IPS DF 6.9 (cell line): ENCODE results near the gene KIN.
"Not testable (repeated sequence)": the region's sequence is repeated elsewhere in the genome, so short reads cannot be mapped to it uniquely, and the experiment has no call there.

Source experiments
- DNase-seq: peaks from one replicate; pipeline ENCODE4 v3.0.0-alpha.2; 2013; ENCODE audit warnings: low read depth, low spot score
- H3K27ac ChIP-seq: one replicate; pipeline ENCODE4 v1.5.1; 2013; ENCODE audit warnings: low read length, control low read depth
- H3K27me3 ChIP-seq: 2 replicates; pipeline ENCODE4 v1.6.1; 2013; ENCODE audit warnings: mild to moderate bottlenecking, low read length; ENCODE audit not compliant: control insufficient read depth, insufficient read depth
- H3K36me3 ChIP-seq: 2 replicates; pipeline ENCODE4 v1.6.1; 2013; ENCODE audit warnings: low read length; ENCODE audit not compliant: control insufficient read depth, insufficient read depth
- H3K4me1 ChIP-seq: 2 replicates; pipeline ENCODE4 v1.6.1; 2013; ENCODE audit warnings: low read length; ENCODE audit not compliant: control insufficient read depth, insufficient read depth
- H3K4me3 ChIP-seq: 2 replicates; pipeline ENCODE4 v1.5.1; 2013; ENCODE audit warnings: mild to moderate bottlenecking, low read length
- H3K9me3 ChIP-seq: 2 replicates; pipeline ENCODE4 v1.6.1; 2013; ENCODE audit warnings: low read length, inconsistent platforms; ENCODE audit not compliant: control insufficient read depth, insufficient read depth
- WGBS: extraction: QIAGEN DNeasy Blood & Tissue Kit; methylation state at CpG from one replicate; pipeline ENCODE4 v1.1.7; 2013; ENCODE audit warnings: mixed read lengths, missing lambda C conversion rate; ENCODE audit not compliant: insufficient read length, insufficient coverage; 5-methylcytosine and 5-hydroxymethylcytosine counted together

The KIN gene

GRCh38 chr10:7738536-7739407 lies 49.0 kb downstream of the KIN start:
- no peaks in the 10 kb centered on the region for H3K27me3 ChIP-seq
- no peaks in the 10 kb centered on the region for H3K4me1 ChIP-seq
- no CpG with 5 or more reads among the region's 20 CpGs for WGBS
- no peak overlapping the region for H3K27ac ChIP-seq
- no peaks in the 10 kb centered on the region for H3K9me3 ChIP-seq
- DNase-seq, result no peak
- H3K4me3 ChIP-seq, result no peak overlapping the region
- no peaks in the 10 kb centered on the region for H3K36me3 ChIP-seq

GRCh38 chr10:7734821-7735220 lies 53.0 kb downstream of the KIN start:
- no peaks in the 10 kb centered on the region for H3K9me3 ChIP-seq
- no peak overlapping the region for H3K27ac ChIP-seq

GRCh38 chr10:7722927-7723529 lies 64.8 kb downstream of the KIN start:
- WGBS, result 100% methylated on average over 7 of the region's 18 CpGs
- Histone ChIP-seq H3K27me3 (no peaks in the 10 kb centered on the region), H3K36me3 (no peaks in the 10 kb centered on the region), H3K27ac (no peak overlapping the region), H3K4me3 (no peak overlapping the region), H3K9me3 (no peaks in the 10 kb centered on the region), H3K4me1 (no peaks in the 10 kb centered on the region)
- no peak for DNase-seq

More at GRCh38 chr10:7734821-7735220, 53.0 kb downstream of the KIN start:
- Histone ChIP-seq H3K36me3 (no peaks in the 10 kb centered on the region), H3K4me3 (no peak overlapping the region), H3K4me1 (no peaks in the 10 kb centered on the region), H3K27me3 (no peaks in the 10 kb centered on the region)
- DNase-seq, result no peak
- WGBS, result no CpG with 5 or more reads among the region's 13 CpGs

- no peak for DNase-seq
- no peaks in the 10 kb centered on the region for H3K27me3 ChIP-seq
- no peak overlapping the region for H3K4me3 ChIP-seq
- no CpG with 5 or more reads among the region's 10 CpGs for WGBS
- H3K36me3 ChIP-seq, result no peaks in the 10 kb centered on the region
- no peaks in the 10 kb centered on the region for H3K9me3 ChIP-seq
- no peak overlapping the region for H3K27ac ChIP-seq
- no peaks in the 10 kb centered on the region for H3K4me1 ChIP-seq
Observed at GRCh38 chr10:7720478-7720877, 67.3 kb downstream of the KIN start.

- Histone ChIP-seq H3K36me3 (no peaks in the 10 kb centered on the region), H3K4me3 (no peak overlapping the region), H3K9me3 (no peaks in the 10 kb centered on the region), H3K4me1 (no peaks in the 10 kb centered on the region), H3K27me3 (no peaks in the 10 kb centered on the region), H3K27ac (no peak overlapping the region)
- no peak for DNase-seq
- no CpG with 5 or more reads among the region's 4 CpGs for WGBS
Observed at GRCh38 chr10:7718685-7719084, 69.1 kb downstream of the KIN start.

- Histone ChIP-seq H3K27ac (no peak overlapping the region), H3K36me3 (no peaks in the 10 kb centered on the region), H3K4me3 (no peak overlapping the region), H3K9me3 (no peaks in the 10 kb centered on the region), H3K4me1 (no peaks in the 10 kb centered on the region), H3K27me3 (no peaks in the 10 kb centered on the region)
- WGBS, result no CpG with 5 or more reads among the region's 5 CpGs
- no peak for DNase-seq
Observed at GRCh38 chr10:7717767-7718166, 70.0 kb downstream of the KIN start.

GRCh38 chr10:7715515-7715914 lies 72.3 kb downstream of the KIN start:
- DNase-seq, result no peak
- Histone ChIP-seq H3K9me3 (no peaks in the 10 kb centered on the region), H3K27ac (no peak overlapping the region), H3K4me1 (no peaks in the 10 kb centered on the region), H3K27me3 (no peaks in the 10 kb centered on the region), H3K36me3 (no peaks in the 10 kb centered on the region), H3K4me3 (no peak overlapping the region)
- no CpG with 5 or more reads among the region's 7 CpGs for WGBS

- WGBS, result no CpG with 5 or more reads among the region's 5 CpGs
- H3K27ac ChIP-seq, result not testable (repeated sequence)
Observed at GRCh38 chr10:7711075-7711474, 76.7 kb downstream of the KIN start.

GRCh38 chr10:7710446-7710845 lies 77.3 kb downstream of the KIN start:
- no CpG with 5 or more reads among the region's 1 CpG for WGBS
- Histone ChIP-seq H3K27ac (no peak overlapping the region), H3K9me3 (no peaks in the 10 kb centered on the region), H3K4me1 (no peaks in the 10 kb centered on the region), H3K27me3 (no peaks in the 10 kb centered on the region), H3K4me3 (no peak overlapping the region), H3K36me3 (no peaks in the 10 kb centered on the region)
- DNase-seq, result no peak

More at GRCh38 chr10:7711075-7711474, 76.7 kb downstream of the KIN start:
- not testable (repeated sequence) for H3K9me3 ChIP-seq, DNase-seq, H3K36me3 ChIP-seq, H3K27me3 ChIP-seq, H3K4me3 ChIP-seq, H3K4me1 ChIP-seq

- Histone ChIP-seq H3K9me3 (no peaks in the 10 kb centered on the region), H3K36me3 (no peaks in the 10 kb centered on the region), H3K27me3 (no peaks in the 10 kb centered on the region), H3K4me1 (no peaks in the 10 kb centered on the region), H3K27ac (no peak overlapping the region), H3K4me3 (no peak overlapping the region)
- WGBS, result no CpG with 5 or more reads among the region's 4 CpGs
- no peak for DNase-seq
Observed at GRCh38 chr10:7708832-7709231, 79.0 kb downstream of the KIN start.
